Retina (tissue), 1 donor: Measurements from ENCODE around the gene PCDH9.

Source experiments
- DNase-seq: peaks from one replicate; pipeline ENCODE4 v3.0.0-alpha.2; 2016

Gene PCDH9

GRCh38 chr13:66414066-66414800 lies 815.9 kb downstream of the PCDH9 start:
- no peak for DNase-seq

- DNase-seq = no peak
Observed at GRCh38 chr13:66410314-66410713, 819.8 kb downstream of the PCDH9 start.

GRCh38 chr13:66409542-66409941 lies 820.6 kb downstream of the PCDH9 start:
- DNase-seq = no peak

GRCh38 chr13:66407128-66407527 lies 823.0 kb downstream of the PCDH9 start:
- peak; percentile 33 for DNase-seq

- DNase-seq = peak; percentile 18
Observed at GRCh38 chr13:66405908-66406802, 824.0 kb downstream of the PCDH9 start.

GRCh38 chr13:66402546-66402945 lies 827.6 kb downstream of the PCDH9 start:
- DNase-seq = no peak

- DNase-seq = no peak
Observed at GRCh38 chr13:66402066-66402465, 828.1 kb downstream of the PCDH9 start.

- no peak for DNase-seq
Observed at GRCh38 chr13:66400292-66400691, 829.8 kb downstream of the PCDH9 start.

- no peak for DNase-seq
Observed at GRCh38 chr13:66399873-66400272, 830.3 kb downstream of the PCDH9 start.

- no peak for DNase-seq
Observed at GRCh38 chr13:66397133-66397532, 833.0 kb downstream of the PCDH9 start.

- DNase-seq = no peak
Observed at GRCh38 chr13:66391322-66391721, 838.8 kb downstream of the PCDH9 start.

GRCh38 chr13:66378894-66379293 lies 851.2 kb downstream of the PCDH9 start:
- DNase-seq = peak; percentile 15

- no peak for DNase-seq
Observed at GRCh38 chr13:66377569-66377968, 852.6 kb downstream of the PCDH9 start.

- DNase-seq = no peak
Observed at GRCh38 chr13:66375756-66376155, 854.4 kb downstream of the PCDH9 start.

GRCh38 chr13:66369666-66370065 lies 860.5 kb downstream of the PCDH9 start:
- no peak for DNase-seq

- DNase-seq = no peak
Observed at GRCh38 chr13:66367356-66367755, 862.8 kb downstream of the PCDH9 start.

GRCh38 chr13:66365101-66365500 lies 865.0 kb downstream of the PCDH9 start:
- DNase-seq = no peak

- no peak for DNase-seq
Observed at GRCh38 chr13:66364346-66364745, 865.8 kb downstream of the PCDH9 start.

GRCh38 chr13:66362485-66362884 lies 867.7 kb downstream of the PCDH9 start:
- no peak for DNase-seq

GRCh38 chr13:66359910-66360552 lies 870.1 kb downstream of the PCDH9 start:
- DNase-seq = no peak

GRCh38 chr13:66359393-66359792 lies 870.7 kb downstream of the PCDH9 start:
- no peak for DNase-seq

- no peak for DNase-seq
Observed at GRCh38 chr13:66358564-66358963, 871.6 kb downstream of the PCDH9 start.

- DNase-seq = no peak
Observed at GRCh38 chr13:66357463-66357862, 872.7 kb downstream of the PCDH9 start.
